Endometrium (tissue), 2 donors: ENCODE results near the gene CCDC3.
"Not testable (repeated sequence)": the region's sequence is repeated elsewhere in the genome, so short reads cannot be mapped to it uniquely, and the experiment has no call there.

Experiments
- FAIRE-seq: peaks from 2 replicates; lab custom pipeline; 2012; peaks lifted over from hg19 to GRCh38; lab: Jason Lieb, UNC
- donor health status: control.
- donor health status: control.

The CCDC3 gene

GRCh38 chr10:13001041-13001886, at the start of gene CCDC3:
Gene CCDC3 (minus strand): TSS chr10:13001713. CDS start chr10:13001570, 143 bp downstream.
- no peak for FAIRE-seq

DNA sequence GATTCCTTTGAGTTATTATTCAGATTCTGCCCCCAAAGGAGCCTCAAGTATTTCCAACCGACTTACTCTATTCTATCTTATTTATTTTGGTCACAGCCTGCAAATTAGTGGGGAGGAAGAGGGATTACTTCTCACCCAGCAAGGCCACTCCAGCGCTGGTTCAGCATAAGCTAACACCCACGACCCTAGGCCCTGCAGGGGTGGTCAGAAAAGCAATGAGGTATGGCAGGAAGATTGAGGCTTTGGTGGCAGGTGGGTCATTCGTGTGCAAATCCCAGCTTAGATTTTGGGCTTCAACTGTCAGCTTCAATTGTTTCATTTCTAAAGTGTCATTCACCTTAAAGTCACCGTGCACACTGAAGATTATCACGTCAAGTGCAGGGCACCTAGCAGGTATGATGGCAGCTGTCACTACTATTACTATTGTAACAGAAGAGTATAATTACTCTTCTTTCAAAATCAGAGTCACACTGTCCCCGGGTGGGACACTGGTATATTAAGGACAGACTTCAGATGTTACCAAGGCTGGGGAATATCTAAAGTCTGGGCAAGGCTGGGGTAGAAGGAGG, 49.7 kb upstream of the CCDC3 start:
- FAIRE-seq: no peak

DNA sequence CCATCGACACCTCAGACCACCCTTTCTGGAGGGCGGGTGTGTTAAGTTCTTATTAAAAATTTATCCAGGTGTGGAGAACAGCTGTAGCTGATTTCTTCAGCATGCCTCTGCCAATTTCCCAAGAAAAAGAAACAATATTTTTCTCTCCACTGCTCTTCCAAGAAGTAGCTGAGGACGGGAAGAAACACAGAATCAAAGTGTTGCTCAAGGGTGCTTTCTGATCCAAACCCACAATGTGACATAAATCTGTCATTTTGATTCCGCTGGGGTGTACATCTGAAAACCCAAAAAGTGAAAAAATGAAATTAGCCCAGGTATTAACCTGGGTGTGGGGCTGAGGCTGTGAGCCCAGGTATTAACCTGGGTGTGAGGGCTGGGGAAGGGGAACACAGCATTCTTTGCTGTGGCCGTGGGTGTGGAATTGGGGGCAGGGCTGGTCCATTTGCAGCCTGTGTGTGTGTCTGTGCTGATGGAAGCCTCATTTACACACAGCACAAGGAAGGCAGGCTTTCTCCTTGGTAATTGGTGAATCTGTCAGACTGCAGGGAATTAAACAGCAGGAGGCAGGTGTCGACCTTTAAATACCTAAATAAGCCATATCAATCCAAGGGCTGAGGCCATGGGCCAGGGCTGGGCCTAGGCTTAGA, 48.4 kb upstream of the CCDC3 start:
- FAIRE-seq: no peak

- FAIRE-seq: no peak
Observed at GRCh38 chr10:13048762-13049161, 47.2 kb upstream of the CCDC3 start.

GRCh38 chr10:13047529-13048206, 46.2 kb upstream of the CCDC3 start:
- FAIRE-seq: no peak

GRCh38 chr10:13046851-13047528, 45.5 kb upstream of the CCDC3 start:
- no peak for FAIRE-seq

- FAIRE-seq: no peak
Observed at GRCh38 chr10:13043520-13043919, 42.0 kb upstream of the CCDC3 start.

DNA sequence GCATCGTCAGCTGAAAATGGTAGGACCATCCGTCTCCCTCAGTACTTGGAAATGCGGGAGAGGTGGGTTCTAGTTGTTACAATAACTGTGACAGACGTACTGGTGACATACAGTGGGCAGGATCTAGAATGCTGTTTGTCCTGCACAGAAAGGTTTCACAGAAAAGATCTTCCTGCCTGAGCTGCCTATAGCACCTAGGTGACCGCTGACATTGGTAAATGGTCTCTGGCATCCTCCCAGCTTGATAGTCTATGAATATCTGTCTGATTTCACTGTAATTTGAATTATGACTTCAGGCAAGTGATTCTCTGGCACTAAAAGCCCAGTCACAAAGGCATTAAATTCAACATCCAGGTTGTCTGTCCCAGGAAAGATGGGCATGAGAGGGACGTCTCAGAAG, 38.2 kb upstream of the CCDC3 start:
- no peak for FAIRE-seq

DNA sequence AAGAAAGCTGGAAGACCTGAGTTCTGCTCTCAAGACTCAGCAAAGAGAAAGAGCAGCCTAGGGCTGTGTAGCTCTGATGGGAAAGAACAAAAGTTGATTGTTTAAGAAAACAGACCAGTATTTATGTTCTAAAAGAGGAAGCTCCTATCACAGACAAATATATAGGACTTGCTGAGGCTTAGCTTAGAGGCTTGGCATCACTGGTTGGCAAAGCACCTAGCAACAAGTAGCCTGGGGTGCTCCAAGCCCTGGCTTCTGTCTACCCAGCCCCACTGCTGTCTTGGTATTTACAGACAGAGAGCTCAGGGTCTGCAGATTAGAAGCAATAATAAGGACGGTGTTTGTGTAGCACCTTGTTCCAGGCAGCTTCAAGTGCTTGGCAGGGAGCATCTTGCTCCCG, 36.9 kb upstream of the CCDC3 start:
- no peak for FAIRE-seq

- FAIRE-seq: no peak
Observed at GRCh38 chr10:13037832-13038231, 36.3 kb upstream of the CCDC3 start.

DNA sequence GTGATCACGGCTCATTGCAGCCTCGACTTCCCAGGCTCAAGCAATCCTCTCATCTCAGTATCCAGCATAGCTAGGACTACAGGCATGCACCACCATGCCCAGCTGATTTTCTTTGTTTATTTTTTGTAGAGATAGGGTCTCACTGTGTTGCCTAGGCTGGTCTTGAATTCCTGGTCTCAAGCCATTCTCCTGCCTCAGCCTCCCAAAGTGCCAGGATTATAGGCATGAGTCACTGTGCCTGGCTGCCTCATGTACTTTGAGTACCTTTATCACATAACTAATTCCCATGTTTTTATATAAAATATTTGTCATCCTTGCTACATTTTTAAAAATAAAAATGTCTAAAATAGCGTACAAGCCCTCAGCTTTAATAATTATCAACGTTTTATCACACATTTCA, 35.3 kb upstream of the CCDC3 start:
- FAIRE-seq: no peak

DNA sequence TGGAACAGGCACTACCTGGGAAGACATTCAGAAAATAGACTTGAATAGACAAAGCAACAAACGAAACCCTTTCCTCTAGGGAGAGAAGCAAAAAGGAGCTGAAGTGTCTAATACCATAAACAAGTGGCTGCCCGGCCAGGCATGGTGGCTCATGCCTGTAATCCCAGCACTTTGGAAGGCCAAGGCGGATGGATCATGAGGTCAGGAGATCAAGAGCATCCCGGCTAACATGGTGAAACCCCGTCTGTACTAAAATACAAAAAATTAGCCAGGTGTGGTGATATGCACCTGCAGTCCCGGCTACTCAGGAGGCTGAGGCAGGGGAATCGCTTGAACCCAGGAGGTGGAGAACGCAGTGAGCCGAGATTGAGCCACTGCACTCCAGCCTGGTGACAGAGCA, 34.2 kb upstream of the CCDC3 start:
- not testable (repeated sequence) for FAIRE-seq

- FAIRE-seq: no peak
Observed at GRCh38 chr10:13026873-13027272, 25.4 kb upstream of the CCDC3 start.

- no peak for FAIRE-seq
Observed at GRCh38 chr10:13023754-13024153, 22.2 kb upstream of the CCDC3 start.

GRCh38 chr10:13019280-13019679, 17.8 kb upstream of the CCDC3 start:
- FAIRE-seq: no peak

DNA sequence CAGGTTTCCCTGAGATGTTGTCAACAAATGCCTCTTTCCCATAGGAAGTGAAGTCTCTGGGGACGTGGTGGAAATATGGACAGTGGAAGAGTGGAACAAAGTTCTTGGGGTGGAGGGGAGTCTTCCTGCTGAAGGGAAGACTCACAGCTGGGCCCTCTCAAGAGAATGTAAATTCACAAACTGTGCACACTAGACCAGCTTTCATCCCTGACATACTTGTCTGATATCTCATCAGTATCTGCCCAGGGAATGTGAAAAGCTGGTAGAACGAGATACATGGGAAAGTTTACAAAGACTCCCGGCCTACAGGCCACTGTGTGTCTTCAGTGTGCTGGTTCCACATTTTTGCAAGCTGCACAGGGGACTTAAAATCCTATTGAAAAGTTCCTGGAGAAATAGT, 16.7 kb upstream of the CCDC3 start:
- FAIRE-seq: no peak

- FAIRE-seq: no peak
Observed at GRCh38 chr10:13016886-13017285, 15.4 kb upstream of the CCDC3 start.

GRCh38 chr10:13016426-13016825, 14.9 kb upstream of the CCDC3 start:
- no peak for FAIRE-seq

GRCh38 chr10:13006037-13006436, 4.5 kb upstream of the CCDC3 start:
- no peak for FAIRE-seq

DNA sequence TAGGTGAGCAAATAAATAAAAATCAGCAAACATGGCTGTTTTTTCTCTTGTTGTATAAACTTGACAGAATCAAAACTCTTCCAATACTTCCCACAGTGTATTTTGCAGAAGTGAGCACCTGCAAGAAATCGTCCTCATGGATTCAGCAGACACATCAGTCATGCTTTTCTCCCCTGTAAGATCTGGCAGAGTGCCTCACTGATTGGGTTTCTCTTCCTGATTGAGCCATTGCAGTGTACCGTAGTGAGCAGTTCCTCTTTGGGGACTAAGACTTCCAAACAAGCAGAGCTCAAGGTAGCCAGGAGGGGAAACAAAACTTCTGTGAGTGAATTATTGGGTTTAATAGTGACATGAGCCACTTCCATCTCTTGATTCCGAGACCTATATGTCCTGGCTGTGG, 2.2 kb upstream of the CCDC3 start:
- no peak for FAIRE-seq

- FAIRE-seq: no peak
Observed at GRCh38 chr10:13003004-13003403, 1.5 kb upstream of the CCDC3 start.

DNA sequence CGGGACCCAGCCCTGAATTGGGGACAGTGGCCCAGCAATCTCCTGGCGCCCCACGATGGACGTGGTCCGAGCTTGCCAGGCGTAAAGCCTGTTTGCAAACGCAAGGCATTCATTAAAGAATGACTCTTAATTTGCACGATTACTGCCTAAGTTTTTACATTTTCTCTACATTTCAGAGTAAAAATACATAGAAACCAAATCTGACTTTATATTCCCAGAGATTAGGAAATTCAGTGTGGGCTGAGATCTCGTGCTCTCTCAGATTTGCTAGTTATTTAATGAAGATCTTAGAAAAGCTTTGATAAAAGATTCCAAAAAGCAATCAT, 337 bp upstream of the CCDC3 start:
- no peak for FAIRE-seq
